ENCODE data around the gene SLC5A1.

- TF ChIP-seq POLR2A (IDR thresholded peaks at IDR 0.05) (no peak), CTCF (IDR thresholded peaks at IDR 0.05) (no peak)
These were observed 7.8 kb downstream of the SLC5A1 start for GRCh38 chr22:32050678-32051515.
